Activated naive CD4-positive, alpha-beta T cell treated with anti-CD3 and anti-CD28 coated beads, Interleukin-2, amount 50 U/mL, for 24 hours (primary cell): ENCODE results near the gene UBA3.

ENCODE experiments used
- H3K27ac Mint-ChIP-seq: one replicate; pipeline ENCODE4 v1.8.0; 2021; ENCODE audit warnings: mild to moderate bottlenecking, mixed read lengths
- H3K27me3 Mint-ChIP-seq: one replicate; pipeline ENCODE4 v1.8.0; 2021; ENCODE audit warnings: mixed read lengths
- H3K36me3 Mint-ChIP-seq: one replicate; pipeline ENCODE4 v1.8.0; 2021; ENCODE audit warnings: mixed read lengths
- H3K4me1 Mint-ChIP-seq: one replicate; pipeline ENCODE4 v1.8.0; 2021; ENCODE audit warnings: mixed read lengths
- H3K4me3 Mint-ChIP-seq: one replicate; pipeline ENCODE4 v1.8.0; 2021; ENCODE audit warnings: mild to moderate bottlenecking, mixed read lengths
- H3K9me3 Mint-ChIP-seq: one replicate; pipeline ENCODE4 v1.8.0; 2021; ENCODE audit warnings: mixed read lengths

UBA3 gene

DNA sequence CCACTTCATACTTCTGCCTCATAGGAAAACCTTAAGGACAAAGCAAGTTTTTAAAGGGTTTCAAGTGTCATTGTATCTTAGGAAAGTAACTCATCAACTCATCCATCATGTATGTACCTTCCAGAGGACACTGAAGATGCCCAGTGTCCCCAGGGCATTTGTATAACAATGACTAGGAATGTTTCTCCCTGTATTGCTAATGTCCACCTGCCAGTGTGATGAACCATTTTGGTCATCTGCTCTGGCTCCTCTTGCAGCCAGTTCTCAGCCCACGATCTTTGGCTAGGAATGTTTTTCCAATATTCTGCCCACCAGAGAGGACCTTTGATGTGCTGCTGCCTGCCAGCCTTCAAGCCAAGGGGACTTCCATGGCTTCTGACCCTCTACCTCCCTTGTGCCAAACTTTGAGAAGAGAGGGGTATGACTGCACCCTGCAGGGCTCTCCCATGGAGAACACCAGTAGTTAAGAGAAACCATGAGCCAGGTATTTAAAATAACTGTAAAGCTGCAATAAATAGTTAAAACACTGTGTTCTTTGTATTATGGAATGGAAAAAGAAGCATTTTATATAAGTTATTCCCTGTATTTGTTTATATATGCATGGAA, 30.9 kb upstream of the UBA3 start:
- H3K4me1 Mint-ChIP-seq = peaks cover 14% of the 10 kb centered on the region
- no peak overlapping the region for H3K4me3 Mint-ChIP-seq
- H3K9me3 Mint-ChIP-seq = no peaks in the 10 kb centered on the region
- no peaks in the 10 kb centered on the region for H3K36me3 Mint-ChIP-seq
- no peaks in the 10 kb centered on the region for H3K27me3 Mint-ChIP-seq
- H3K27ac Mint-ChIP-seq = no peak overlapping the region

DNA sequence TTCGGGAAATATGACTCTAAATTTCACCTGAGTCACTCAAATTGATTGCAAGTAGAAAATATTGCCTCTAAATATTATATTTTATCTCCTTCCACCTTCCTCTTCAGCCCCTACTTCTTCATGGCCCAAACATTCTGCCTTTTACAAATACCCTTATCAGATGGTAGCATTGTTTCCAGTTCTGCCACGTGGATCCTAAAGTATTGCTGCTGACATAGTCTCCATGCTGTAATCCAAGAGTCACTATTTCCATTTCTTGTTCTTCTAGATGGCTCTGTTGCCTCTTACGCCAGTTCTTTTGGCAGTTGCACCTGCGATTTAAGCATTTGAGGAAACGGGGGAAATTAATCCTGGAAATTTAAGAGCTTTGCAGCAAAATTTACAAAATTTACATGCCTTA, 28.6 kb upstream of the UBA3 start:
- Mint-ChIP-seq H3K27me3 (no peaks in the 10 kb centered on the region), H3K27ac (peak overlapping the region; percentile 36), H3K36me3 (peaks cover 4% of the 10 kb centered on the region), H3K4me1 (peaks cover 26% of the 10 kb centered on the region), H3K9me3 (no peaks in the 10 kb centered on the region), H3K4me3 (no peak overlapping the region)

DNA sequence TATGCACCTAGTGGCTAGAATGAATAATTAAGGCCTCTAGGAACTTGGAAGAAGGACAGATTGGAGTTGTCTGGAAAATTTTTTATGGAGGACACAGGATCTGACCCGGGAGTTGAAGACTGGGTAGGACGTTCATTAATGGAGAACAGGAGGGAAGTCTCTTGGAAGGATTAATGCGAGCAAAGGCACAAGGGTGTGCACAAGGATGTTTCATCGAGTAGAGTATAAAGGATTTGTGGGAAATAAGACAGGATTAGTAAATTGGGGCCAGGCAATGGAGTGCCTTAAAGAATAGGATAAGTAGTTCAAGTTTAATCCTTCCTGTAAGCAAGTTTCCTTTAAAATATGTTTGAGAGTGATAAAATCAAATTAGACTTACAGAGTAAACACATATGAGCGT, 27.7 kb upstream of the UBA3 start:
- H3K9me3 Mint-ChIP-seq = no peaks in the 10 kb centered on the region
- H3K4me3 Mint-ChIP-seq = no peak overlapping the region
- H3K27ac Mint-ChIP-seq = peak overlapping the region; percentile 79
- peaks cover 6% of the 10 kb centered on the region for H3K36me3 Mint-ChIP-seq
- no peaks in the 10 kb centered on the region for H3K27me3 Mint-ChIP-seq
- peaks cover 22% of the 10 kb centered on the region for H3K4me1 Mint-ChIP-seq

DNA sequence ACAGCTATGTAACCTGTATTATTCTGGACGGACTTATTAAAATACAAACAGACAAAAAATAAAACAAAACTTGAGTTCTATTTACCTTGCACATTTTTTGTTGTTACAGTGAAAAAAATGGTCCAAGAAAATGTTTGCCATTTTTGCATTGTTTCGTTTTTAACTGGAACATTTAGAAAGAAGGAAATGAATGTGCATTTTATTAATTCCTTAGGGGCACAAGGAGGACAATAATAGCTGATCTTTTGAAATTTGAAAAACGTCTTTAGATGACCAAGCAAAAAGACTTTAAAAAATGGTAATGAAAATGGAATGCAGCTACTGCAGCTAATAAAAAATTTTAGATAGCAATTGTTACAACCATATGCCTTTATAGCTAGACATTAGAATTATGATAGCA, 25.2 kb upstream of the UBA3 start:
- Mint-ChIP-seq H3K9me3 (no peaks in the 10 kb centered on the region), H3K4me3 (no peak overlapping the region), H3K36me3 (peaks cover 11% of the 10 kb centered on the region), H3K27me3 (no peaks in the 10 kb centered on the region), H3K27ac (peak overlapping the region; percentile 30), H3K4me1 (peaks cover 33% of the 10 kb centered on the region)

DNA sequence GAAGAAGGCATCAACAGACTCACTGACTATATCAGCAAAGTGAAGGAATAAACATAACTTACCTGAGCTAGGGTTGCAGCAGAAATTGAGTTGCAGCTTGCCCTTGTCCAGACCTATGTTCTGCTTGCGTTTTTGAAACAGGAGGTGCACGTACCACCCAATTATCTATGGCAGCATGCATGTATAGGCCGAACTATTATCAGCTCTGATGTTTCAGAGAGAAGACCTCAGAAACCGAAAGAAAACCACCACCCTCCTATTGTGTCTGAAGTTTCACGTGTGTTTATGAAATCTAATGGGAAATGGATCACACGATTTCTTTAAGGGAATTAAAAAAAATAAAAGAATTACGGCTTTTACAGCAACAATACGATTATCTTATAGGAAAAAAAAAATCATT, 24.4 kb upstream of the UBA3 start:
- Mint-ChIP-seq H3K27me3 (no peaks in the 10 kb centered on the region), H3K27ac (no peak overlapping the region), H3K36me3 (peaks cover 13% of the 10 kb centered on the region), H3K9me3 (no peaks in the 10 kb centered on the region), H3K4me1 (peaks cover 41% of the 10 kb centered on the region), H3K4me3 (no peak overlapping the region)

DNA sequence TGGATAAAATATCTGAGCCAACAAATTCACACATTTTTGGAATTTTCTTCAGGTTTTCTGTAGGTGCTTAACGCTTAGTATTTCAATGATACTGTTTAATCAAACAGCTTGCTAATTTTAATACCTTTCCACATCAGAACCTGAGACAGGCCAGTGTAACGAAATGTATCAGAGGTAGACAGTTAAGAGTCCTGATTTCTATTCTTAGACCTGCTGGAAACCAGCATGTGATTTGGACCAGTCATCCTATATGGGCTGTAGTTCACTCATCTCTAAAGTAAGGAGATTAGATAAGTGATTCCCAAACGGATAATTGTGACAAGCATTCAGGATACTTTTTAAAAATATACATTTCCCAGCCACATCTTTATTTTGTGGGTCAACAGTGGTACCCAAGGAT, 23.0 kb upstream of the UBA3 start:
- H3K9me3 Mint-ChIP-seq = no peaks in the 10 kb centered on the region
- H3K27me3 Mint-ChIP-seq = no peaks in the 10 kb centered on the region
- peak overlapping the region; percentile 41 for H3K27ac Mint-ChIP-seq
- peaks cover 14% of the 10 kb centered on the region for H3K36me3 Mint-ChIP-seq
- H3K4me3 Mint-ChIP-seq = no peak overlapping the region
- peaks cover 49% of the 10 kb centered on the region for H3K4me1 Mint-ChIP-seq

DNA sequence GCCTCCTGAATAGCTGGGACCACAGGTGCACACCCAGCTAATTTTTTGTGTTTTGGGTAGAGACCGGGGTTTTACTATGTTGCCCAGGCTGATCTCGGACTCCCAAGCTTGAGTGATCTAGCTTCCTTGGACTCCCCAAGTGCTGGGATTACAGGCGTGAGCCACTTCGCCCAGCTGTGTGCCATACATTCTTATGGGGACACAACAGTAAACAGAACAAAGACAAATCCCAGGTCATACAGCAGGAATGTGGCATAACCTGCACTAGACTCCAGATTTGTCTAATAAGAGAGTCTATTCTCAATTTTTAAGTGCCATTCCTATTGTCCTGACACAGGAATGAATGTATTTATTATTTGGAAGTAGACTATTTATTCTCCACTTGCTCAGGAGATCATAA, 22.2 kb upstream of the UBA3 start:
- H3K4me1 Mint-ChIP-seq = peaks cover 49% of the 10 kb centered on the region
- no peaks in the 10 kb centered on the region for H3K27me3 Mint-ChIP-seq
- no peak overlapping the region for H3K4me3 Mint-ChIP-seq
- peaks cover 18% of the 10 kb centered on the region for H3K36me3 Mint-ChIP-seq
- peak overlapping the region; percentile 81 for H3K27ac Mint-ChIP-seq
- no peaks in the 10 kb centered on the region for H3K9me3 Mint-ChIP-seq

DNA sequence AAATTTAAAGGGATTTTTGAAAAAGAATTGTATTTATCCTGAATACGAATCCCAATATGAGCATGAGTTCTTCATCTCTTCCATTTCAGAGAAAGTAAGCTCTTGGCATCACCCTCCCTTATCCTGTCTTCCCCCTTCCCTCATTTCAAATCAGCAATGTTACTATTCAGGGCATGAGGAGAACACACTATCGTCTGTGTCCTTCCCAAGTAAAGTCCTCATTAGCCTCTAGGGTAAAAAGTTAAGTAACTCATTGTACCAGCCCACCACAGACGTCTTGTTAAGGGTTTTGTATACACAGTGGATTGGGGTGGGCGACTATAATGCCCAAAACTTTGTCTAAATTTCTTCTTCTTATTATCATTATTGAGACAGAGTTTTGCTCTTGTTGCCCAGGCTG, 19.4 kb upstream of the UBA3 start:
- Mint-ChIP-seq H3K9me3 (no peaks in the 10 kb centered on the region), H3K36me3 (peaks cover 20% of the 10 kb centered on the region), H3K4me1 (peaks cover 68% of the 10 kb centered on the region), H3K4me3 (no peak overlapping the region), H3K27me3 (no peaks in the 10 kb centered on the region), H3K27ac (peak overlapping the region; percentile 92)

DNA sequence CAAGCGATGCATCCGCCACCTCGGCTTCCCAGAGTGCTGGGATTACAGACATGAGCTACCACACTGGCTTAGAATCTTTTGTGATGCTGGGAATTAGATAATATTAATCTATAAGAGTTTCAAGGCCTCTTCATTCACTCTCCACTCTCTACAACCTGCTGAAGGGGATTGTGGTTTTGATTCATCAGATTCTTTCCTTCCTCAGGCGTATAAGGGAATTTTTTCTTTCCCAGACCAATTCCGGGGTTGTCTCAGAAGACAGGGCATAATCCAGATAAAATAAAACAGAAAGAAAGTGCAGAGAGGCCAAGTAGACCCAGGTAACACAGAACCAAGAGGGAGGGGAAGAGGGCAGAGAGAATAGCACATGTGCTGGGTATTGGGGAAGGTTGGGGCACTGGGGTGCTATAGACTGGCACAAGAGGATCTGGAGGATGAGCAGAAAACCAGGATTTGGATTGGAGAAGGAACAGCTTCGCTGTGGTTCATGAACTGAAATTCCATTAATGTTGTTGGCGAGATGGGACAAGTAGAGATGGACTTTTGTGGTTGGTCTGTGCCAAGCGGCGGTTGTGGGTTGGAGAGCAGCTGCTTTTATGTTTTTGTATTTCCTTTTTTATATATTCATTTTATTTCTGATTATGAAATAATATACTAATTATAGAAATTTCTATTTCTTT, 17.4 kb upstream of the UBA3 start:
- peak overlapping the region; percentile 94 for H3K27ac Mint-ChIP-seq
- H3K4me3 Mint-ChIP-seq = peak overlapping the region; percentile 37
- peaks cover 14% of the 10 kb centered on the region for H3K36me3 Mint-ChIP-seq
- H3K4me1 Mint-ChIP-seq = peaks cover 77% of the 10 kb centered on the region
- no peaks in the 10 kb centered on the region for H3K27me3 Mint-ChIP-seq
- H3K9me3 Mint-ChIP-seq = no peaks in the 10 kb centered on the region

DNA sequence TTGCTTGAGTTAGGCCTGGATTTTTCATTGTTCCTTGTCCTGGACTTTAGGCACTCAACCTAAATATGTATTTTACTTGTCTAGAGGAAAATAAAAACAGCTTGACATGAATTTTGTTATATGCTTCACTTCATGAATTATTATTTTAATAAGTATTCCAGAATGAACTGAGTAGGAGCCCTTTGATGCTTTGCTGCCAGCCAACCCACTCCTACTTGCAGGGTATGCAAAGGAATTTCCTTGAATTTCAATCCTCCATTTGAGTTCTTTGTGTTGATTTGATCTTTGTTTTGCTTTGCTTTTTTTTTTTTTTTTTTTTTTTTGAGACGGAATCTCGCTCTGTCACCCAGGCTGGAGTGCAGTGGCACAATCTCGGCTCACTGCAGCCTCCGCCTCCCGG, 16.1 kb upstream of the UBA3 start:
- Mint-ChIP-seq H3K4me1 (peaks cover 79% of the 10 kb centered on the region), H3K27me3 (no peaks in the 10 kb centered on the region), H3K36me3 (peaks cover 13% of the 10 kb centered on the region), H3K27ac (peak overlapping the region; percentile 23), H3K9me3 (no peaks in the 10 kb centered on the region), H3K4me3 (peak overlapping the region; percentile 65)

DNA sequence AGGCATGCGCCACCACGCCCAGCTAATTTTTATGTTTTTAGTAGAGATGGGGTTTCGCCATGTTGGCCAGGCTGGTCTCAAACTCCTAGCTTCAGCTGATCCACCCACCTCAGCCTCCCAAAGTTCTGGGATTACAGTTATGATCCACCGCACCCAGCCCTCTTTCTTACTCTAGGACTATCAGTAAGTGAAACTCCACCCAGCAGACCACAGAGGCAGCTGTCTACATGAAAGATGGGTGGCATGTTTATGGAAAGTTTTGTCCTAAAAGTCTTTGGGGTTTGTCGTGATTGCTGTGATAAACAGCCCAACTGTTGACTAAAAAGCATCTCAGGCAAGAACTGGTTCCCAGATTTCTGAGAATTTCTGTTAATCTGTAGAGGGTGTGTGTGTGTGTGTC, 15.5 kb upstream of the UBA3 start:
- H3K4me1 Mint-ChIP-seq = peaks cover 84% of the 10 kb centered on the region
- peak overlapping the region; percentile 65 for H3K4me3 Mint-ChIP-seq
- peaks cover 13% of the 10 kb centered on the region for H3K36me3 Mint-ChIP-seq
- no peaks in the 10 kb centered on the region for H3K9me3 Mint-ChIP-seq
- H3K27ac Mint-ChIP-seq = peak overlapping the region; percentile 93
- no peaks in the 10 kb centered on the region for H3K27me3 Mint-ChIP-seq

DNA sequence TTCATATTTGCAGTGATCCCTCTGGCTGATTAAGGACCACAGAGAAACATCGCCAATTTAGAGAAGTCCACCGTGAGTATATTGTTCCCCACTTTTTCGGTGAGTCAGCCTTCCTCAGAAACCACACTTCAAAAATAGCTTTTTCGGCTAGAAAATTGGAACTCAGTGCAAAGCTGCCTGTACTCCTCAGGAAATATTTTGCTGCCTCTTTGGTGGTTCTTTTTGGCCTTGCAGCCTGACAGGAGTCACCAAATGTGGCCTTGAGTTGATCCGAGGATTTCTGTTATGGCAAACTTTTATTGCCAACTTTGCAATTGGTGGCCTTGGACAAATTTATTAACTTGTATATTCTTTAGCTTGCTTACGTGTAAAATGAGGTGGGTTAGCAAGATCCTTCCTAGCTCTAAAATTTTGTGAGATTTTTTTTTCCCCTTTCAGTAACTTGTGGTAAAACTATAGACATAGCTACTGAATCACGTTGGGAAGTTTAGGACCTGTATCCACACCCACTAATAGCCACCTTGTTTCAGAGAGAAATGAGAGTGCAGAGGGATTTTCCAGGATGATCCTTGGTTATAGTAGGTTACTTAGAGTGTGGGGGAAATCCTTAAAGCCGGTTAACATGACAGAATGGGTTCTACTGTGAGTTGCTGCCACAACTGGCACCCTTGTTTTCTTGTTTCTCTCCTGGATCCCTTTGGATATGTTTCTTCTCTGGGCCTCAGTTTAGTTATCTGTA, 14.5 kb upstream of the UBA3 start:
- Mint-ChIP-seq H3K27me3 (no peaks in the 10 kb centered on the region), H3K36me3 (peaks cover 12% of the 10 kb centered on the region), H3K27ac (peak overlapping the region; percentile 89), H3K4me3 (peak overlapping the region; percentile 60), H3K4me1 (peaks cover 86% of the 10 kb centered on the region), H3K9me3 (no peaks in the 10 kb centered on the region)

DNA sequence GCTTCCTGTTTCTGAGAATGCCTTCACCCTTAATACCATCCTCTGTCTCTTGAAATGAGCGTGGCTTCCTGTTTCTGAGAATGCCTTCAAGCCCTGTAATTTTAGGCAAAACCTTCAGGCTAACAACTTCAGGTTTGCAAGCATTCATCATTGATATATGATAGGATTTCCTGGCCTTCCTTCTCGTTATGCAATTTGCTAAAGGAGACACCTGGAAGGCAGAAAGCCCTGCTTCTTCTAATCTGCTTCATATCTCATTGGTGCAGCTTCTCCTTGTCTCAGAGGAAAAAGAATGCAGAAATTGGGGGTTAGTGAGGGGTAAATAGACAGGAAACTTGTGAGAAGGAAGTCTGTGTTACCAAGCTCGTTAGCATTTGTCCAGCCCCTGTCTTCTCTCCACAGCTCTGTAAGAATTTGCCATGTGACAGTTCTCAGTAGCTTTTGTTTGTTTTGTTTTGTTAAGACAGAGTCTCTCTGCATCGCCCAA, 11.9 kb upstream of the UBA3 start:
- Mint-ChIP-seq H3K4me1 (peaks cover 93% of the 10 kb centered on the region), H3K27ac (peak overlapping the region; percentile 97), H3K9me3 (no peaks in the 10 kb centered on the region), H3K36me3 (peaks cover 8% of the 10 kb centered on the region), H3K27me3 (no peaks in the 10 kb centered on the region), H3K4me3 (peak overlapping the region; percentile 85)

DNA sequence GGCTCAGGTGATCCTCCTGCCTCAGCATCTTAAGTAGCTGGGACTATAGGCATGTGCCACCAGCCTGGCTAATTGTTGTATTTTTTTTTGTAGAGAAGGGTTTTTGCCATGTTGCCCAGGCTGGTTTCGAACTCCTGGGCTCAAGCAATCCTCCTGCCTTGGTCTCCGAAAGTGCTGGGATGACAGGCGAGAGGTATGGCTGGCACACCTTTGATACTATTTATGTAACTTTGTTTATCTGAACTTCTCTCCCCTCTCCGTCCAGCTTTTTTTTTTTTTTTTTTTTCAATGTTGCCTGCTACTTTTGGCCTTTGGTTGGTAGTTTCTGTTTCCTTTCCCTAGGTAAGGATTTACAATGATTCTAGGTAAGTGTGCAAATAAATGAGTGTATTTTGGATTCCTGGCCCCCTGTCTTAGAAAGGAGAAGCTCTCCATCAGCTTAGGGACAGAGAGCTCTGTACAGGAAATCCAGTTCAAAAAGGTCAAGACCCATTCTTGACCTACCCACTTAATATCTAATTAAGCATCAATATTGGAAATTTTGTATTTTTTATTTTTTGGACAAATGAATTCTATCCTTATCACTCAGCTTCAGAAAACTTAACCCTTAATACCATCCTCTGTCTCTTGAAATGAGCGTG, 11.3 kb upstream of the UBA3 start:
- Mint-ChIP-seq H3K36me3 (peaks cover 8% of the 10 kb centered on the region), H3K27me3 (no peaks in the 10 kb centered on the region)

DNA sequence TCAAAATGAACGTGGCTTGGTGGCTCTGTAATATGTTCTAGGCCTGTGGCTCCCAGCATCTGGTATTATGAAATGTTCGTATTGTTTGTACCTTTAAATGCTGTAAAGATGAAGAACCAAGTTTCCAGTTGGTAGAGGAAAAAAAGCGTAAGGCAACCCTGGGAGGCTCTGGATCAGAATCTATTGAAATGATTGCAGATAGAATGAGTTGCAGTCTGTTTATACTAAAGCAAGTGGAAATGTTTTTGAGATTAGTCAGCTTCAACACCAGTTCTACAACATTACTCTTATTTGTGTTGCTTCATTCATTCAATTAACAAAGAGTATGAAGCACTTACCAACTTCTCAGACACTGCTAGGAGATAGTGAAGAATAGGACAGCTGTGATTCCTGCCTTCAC, 9.9 kb upstream of the UBA3 start:
- peaks cover 81% of the 10 kb centered on the region for H3K4me1 Mint-ChIP-seq
- no peaks in the 10 kb centered on the region for H3K27me3 Mint-ChIP-seq
- no peaks in the 10 kb centered on the region for H3K9me3 Mint-ChIP-seq
- peak overlapping the region; percentile 53 for H3K4me3 Mint-ChIP-seq
- H3K36me3 Mint-ChIP-seq = peaks cover 9% of the 10 kb centered on the region
- peak overlapping the region; percentile 83 for H3K27ac Mint-ChIP-seq

More for the DNA sequence above, 11.3 kb upstream of the UBA3 start:
- Mint-ChIP-seq H3K27ac (peak overlapping the region; percentile 97), H3K9me3 (no peaks in the 10 kb centered on the region), H3K4me1 (peaks cover 88% of the 10 kb centered on the region), H3K4me3 (peak overlapping the region; percentile 85)

DNA sequence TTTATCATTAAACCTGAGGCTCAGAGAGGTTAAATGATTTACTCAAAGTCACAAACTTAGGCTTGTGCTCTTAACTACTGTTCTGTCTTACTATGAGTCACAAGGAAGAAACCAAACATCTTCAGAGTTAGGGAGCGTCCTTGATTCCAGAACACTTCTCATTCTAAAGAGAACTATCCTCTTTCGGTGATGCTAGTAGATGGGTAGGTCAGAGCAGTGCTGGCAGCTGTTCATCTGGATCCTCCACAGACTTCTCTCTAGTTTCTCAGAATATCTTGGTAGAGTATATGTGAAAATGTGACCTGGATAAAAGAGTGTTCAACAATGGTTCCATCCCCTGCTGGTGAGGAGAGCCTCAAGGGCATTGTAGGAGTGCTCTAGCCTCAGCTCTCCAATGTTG, 7.9 kb upstream of the UBA3 start:
- peak overlapping the region; percentile 80 for H3K27ac Mint-ChIP-seq
- H3K27me3 Mint-ChIP-seq = no peaks in the 10 kb centered on the region
- peaks cover 8% of the 10 kb centered on the region for H3K36me3 Mint-ChIP-seq
- peak overlapping the region; percentile 75 for H3K4me3 Mint-ChIP-seq
- H3K9me3 Mint-ChIP-seq = no peaks in the 10 kb centered on the region
- peaks cover 77% of the 10 kb centered on the region for H3K4me1 Mint-ChIP-seq
